Measurements from ENCODE around the gene UBALD2. TPM values are rescaled to one million over a fixed set of nuclear protein-coding genes. Genes with fewer than 3 reads are reported as not detected.

UBALD2 gene
- total and polyA plus RNA-seq, 2 of the 4 experiments (the other 2 are of a cell fraction): 0.90 to 12.1 TPM

DNA sequence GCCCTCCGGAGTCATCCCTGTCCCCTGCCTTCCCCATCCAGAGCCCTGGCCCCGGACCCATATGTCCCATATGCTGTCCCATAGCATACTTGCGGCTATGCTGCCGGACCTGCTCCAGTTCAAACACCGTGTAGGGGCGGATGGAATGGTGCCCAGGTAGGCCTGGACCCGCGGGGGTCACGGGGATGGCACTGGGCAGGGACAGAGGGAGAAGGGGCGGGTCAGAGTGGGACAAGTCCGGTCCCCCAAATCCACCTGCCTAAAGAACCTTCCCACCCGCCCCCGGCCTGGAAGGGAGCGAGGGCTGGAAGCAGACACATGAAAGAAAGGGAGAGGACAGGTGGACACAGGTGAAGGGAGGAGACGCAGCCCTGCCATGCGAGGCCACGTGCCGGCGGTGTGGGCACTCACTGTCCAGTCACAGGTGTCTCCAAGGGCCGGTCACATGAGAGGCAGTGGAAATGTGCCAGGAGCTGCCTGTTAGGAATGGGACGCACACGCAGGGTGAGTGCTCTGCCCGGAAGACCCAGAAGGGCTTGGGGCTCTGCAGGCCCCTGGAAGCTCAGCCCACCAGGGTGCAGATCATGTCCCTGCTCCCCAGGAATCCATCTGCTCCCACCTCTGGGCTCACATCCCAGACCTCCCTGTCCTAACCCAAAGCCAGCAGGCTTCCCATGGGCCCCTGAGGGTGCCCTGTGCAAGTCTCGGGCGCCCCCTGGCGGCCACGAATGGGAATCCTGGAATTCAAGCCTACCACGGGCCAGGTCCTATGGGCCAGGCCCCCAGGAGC is 14.0 kb downstream of the UBALD2 start:
- BruUV-seq (replicated peaks): no TSS peak
- H4K5ac ChIP-seq (ENCODE audit: low read depth, low read length): no peak overlapping the region
- peak overlapping the region; percentile 71 for H2AK9ac ChIP-seq (replicated peaks; ENCODE audit: low read depth, low read length, poor library complexity)
- no peak overlapping the region for H2BK20ac ChIP-seq (ENCODE audit: low read depth, low read length)
- peak overlapping the region; percentile 65 for H2AFZ ChIP-seq (replicated peaks; ENCODE audit: low read length, poor library complexity)
- no peak overlapping the region for H3K4me3 ChIP-seq (ENCODE audit: insufficient read depth, low read depth, low read length)
- H4K20me1 ChIP-seq (ENCODE audit: insufficient read depth, low read length): no peaks in the 10 kb centered on the region; the same call in 1 of the 2 replicates
- H3K27me3 ChIP-seq (ENCODE audit: control insufficient read depth, insufficient read depth, low read length): no peaks in the 10 kb centered on the region
- H3K9ac ChIP-seq (ENCODE audit: low read depth, low read length): no peak overlapping the region
- no peak overlapping the region for H3K18ac ChIP-seq (ENCODE audit: low read depth, low read length)
- H2BK120ac ChIP-seq (ENCODE audit: low read depth, low read length): no peak overlapping the region
- DNase-seq: peak; percentile 62
- WGBS, 2 experiments (ENCODE audit: extremely low coverage in 2 of 2, insufficient read length in 1 of 2): 40% methylated on average over 7 of the region's 28 CpGs; no CpG with 5 or more reads in 1 of the 2 experiments
- no peak overlapping the region for H2BK15ac ChIP-seq (ENCODE audit: low read depth, low read length)
- no peak overlapping the region for H3K56ac ChIP-seq (ENCODE audit: extremely low read depth, insufficient read depth, low read length)
- H3K27ac ChIP-seq (ENCODE audit: insufficient read depth, low read length): no peak overlapping the region
- H3K79me1 ChIP-seq (ENCODE audit: low read depth in 1 of 2, low read length in 2 of 2): peaks cover 0 to 5% of the 10 kb centered on the region in 2 experiments; a peak in 1 of 4 replicates
- no peak overlapping the region for H3K14ac ChIP-seq (replicated peaks; ENCODE audit: low read depth, low read length)
- H2AK5ac ChIP-seq (ENCODE audit: low read depth, low read length): peak overlapping the region; percentile 86; the same call in 1 of the 2 replicates
- H3K23ac ChIP-seq (ENCODE audit: low read depth, low read length): no peak overlapping the region
- H4K91ac ChIP-seq (ENCODE audit: insufficient read depth, low read depth, low read length): no peak overlapping the region
- ChIA-PET CTCF (interaction anchor here (0.5 to 2.7 kb wide), 17 partner anchors 9 to 265 kb away, joined by 3 to 27 read pairs (median 5); partner anchors contain the start of genes EXOC7 and UBALD2), POLR2A (ENCODE audit: unreplicated experiment) (no interaction called here)
- H4K8ac ChIP-seq (ENCODE audit: low read depth in 2 of 2, low read length in 2 of 2): no peak overlapping the region
- no peak overlapping the region for H3K4me2 ChIP-seq (ENCODE audit: low read depth, low read length)
- H2BK5ac ChIP-seq (ENCODE audit: low read depth, low read length, poor library complexity, severe bottlenecking): no peak overlapping the region
- intact Hi-C loops (cut with micrococcal nuclease): loop anchor here (1.0 kb wide), 1 partner anchor 158 kb away; no protein-coding TSS in a partner anchor
- H3K4me1 ChIP-seq (ENCODE audit: control insufficient read depth, insufficient read depth, low read length): peaks cover 4% of the 10 kb centered on the region
- peak; percentile 98 for ATAC-seq (ENCODE audit: low read depth)
- H3K4ac ChIP-seq (ENCODE audit: low read depth, low read length): no peak overlapping the region
- H3K9me1 ChIP-seq (ENCODE audit: insufficient read depth, low read length): peaks cover 6% of the 10 kb centered on the region
- peaks cover 4% of the 10 kb centered on the region for H3K36me3 ChIP-seq (ENCODE audit: control insufficient read depth, insufficient read depth, low read length)
- no peaks in the 10 kb centered on the region for H3K9me3 ChIP-seq (ENCODE audit: control insufficient read depth, insufficient read depth, low read length)
- in situ Hi-C loops (cut with MboI; ENCODE audit: low sequenced_read_pairs): no loop called here
- dilution Hi-C loops (cut with HindIII; ENCODE audit: low sequenced_read_pairs, unreplicated experiment): no loop called here
- TF ChIP-seq CEBPB (IDR thresholded peaks at IDR 0.05; ENCODE audit: low read depth, low read length): no peak
- TF ChIP-seq BHLHE40 (IDR thresholded peaks at IDR 0.05; ENCODE audit: low read depth, low read length): no peak
- TF ChIP-seq CTCF (conservative IDR thresholded peaks at IDR 0.05; ENCODE audit: low read depth, low read length): peak; percentile 98
- no peak for TF ChIP-seq RCOR1 (IDR thresholded peaks at IDR 0.05; ENCODE audit: insufficient replicate concordance, low read length)
- no peak for TF ChIP-seq MXI1 (IDR thresholded peaks at IDR 0.05; ENCODE audit: borderline replicate concordance, low read depth, low read length)
- TF ChIP-seq USF2 (IDR thresholded peaks at IDR 0.05; ENCODE audit: low read depth, low read length): 0 out of 2 replicates have a peak, but pooled peaks have one; percentile 1
- TF ChIP-seq MAZ (IDR thresholded peaks at IDR 0.05; ENCODE audit: borderline replicate concordance, low read depth, low read length): peak; percentile 17; the same call in 1 of the 2 replicates
- no peak for TF ChIP-seq NFE2L2 (IDR thresholded peaks at IDR 0.05; ENCODE audit: low read depth, low read length)
- peak; percentile 99 for TF ChIP-seq SMC3 (IDR thresholded peaks at IDR 0.05; ENCODE audit: low read depth, low read length)
- no peak for TF ChIP-seq FOS (IDR thresholded peaks at IDR 0.05; ENCODE audit: low read depth, low read length)
- no peak for TF ChIP-seq POLR2A (IDR thresholded peaks at IDR 0.05; ENCODE audit: low read depth, low read length)
- TF ChIP-seq CHD1 (IDR thresholded peaks at IDR 0.05; ENCODE audit: low read depth, low read length): no peak
- no peak for TF ChIP-seq RFX5 (IDR thresholded peaks at IDR 0.05; ENCODE audit: low read depth, low read length)
- peak; percentile 99 for TF ChIP-seq RAD21 (IDR thresholded peaks at IDR 0.05; ENCODE audit: low read length)
- TF ChIP-seq MAFK (IDR thresholded peaks at IDR 0.05; ENCODE audit: low read depth, low read length): no peak

All from IMR-90 (cell line).